Measurements from ENCODE around the gene MUSTN1. TPM values are rescaled to one million over a fixed set of nuclear protein-coding genes. Genes with fewer than 3 reads are reported as not detected.

Gene MUSTN1
- polyA plus RNA-seq, 1 experiment, result not detected

DNA sequence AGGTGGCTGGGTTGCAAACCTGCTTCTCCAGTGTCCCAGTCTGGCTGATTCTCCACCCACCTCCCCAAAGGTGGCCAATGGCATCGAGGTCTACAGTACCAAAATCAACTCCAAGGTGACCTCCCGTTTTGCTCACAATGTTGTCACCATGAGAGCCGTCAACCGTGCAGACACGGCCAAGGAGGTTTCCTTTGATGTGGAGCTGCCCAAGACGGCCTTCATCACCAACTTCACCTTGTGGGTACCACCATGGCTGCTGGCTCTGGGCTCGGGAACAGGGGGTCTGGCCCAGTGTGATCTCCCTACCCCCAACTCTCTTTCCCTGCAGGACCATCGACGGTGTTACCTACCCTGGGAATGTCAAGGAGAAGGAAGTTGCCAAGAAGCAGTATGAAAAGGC lies 38.4 kb downstream of the MUSTN1 start:
- peaks cover 3% of the 10 kb centered on the region for H3K27me3 ChIP-seq (ENCODE audit: control insufficient read depth, insufficient read depth, low read length)
- no peak for DNase-seq (ENCODE audit: low read depth, low spot score)
- TF ChIP-seq, protein P1, sequence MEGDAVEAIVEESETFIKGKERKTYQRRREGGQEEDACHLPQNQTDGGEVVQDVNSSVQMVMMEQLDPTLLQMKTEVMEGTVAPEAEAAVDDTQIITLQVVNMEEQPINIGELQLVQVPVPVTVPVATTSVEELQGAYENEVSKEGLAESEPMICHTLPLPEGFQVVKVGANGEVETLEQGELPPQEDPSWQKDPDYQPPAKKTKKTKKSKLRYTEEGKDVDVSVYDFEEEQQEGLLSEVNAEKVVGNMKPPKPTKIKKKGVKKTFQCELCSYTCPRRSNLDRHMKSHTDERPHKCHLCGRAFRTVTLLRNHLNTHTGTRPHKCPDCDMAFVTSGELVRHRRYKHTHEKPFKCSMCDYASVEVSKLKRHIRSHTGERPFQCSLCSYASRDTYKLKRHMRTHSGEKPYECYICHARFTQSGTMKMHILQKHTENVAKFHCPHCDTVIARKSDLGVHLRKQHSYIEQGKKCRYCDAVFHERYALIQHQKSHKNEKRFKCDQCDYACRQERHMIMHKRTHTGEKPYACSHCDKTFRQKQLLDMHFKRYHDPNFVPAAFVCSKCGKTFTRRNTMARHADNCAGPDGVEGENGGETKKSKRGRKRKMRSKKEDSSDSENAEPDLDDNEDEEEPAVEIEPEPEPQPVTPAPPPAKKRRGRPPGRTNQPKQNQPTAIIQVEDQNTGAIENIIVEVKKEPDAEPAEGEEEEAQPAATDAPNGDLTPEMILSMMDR (IDR thresholded peaks at IDR 0.05; ENCODE audit: low read depth, low read length), result no peak
- no peak overlapping the region for H3K4me3 ChIP-seq (ENCODE audit: low read depth, low read length)
- H3K27ac ChIP-seq (ENCODE audit: low read depth, low read length), result no peak overlapping the region
- CTCF ChIA-PET, result no interaction called here
- H3K9me3 ChIP-seq (ENCODE audit: control insufficient read depth, insufficient read depth, low read length), result no peaks in the 10 kb centered on the region; the same call in 1 of the 2 replicates
- POLR2A ChIA-PET, result no interaction called here

DNA sequence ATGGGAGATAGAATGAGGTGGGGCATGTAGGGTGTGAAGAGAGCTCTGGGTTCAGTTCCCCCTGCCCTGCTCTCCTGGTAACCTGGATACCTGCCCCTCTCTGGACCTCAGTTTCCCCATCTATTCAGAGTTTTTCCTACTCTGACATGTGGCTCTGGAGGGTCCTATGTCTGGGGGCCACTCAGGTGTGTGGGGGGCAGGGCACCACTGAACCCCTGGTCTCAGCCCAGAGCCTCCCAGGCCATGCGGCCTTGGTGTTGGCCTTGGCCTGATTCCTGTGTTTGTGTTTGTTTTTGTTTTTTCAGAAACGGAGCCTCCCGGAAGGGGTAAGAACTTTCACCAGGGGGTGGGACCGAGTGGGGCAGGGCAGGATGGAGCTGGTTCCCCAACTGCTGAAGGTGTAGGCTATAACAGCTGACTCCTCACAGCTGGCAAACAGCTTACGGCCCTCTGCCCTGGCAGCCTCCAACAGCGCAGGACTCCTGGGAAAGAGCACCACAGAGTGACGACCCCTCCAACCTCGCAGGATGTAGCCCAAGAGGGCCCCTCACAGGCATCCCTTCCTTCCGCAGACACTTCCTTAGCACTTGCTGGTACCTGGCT lies 39.4 kb downstream of the MUSTN1 start:
- ChIA-PET CTCF (interaction anchor here (1.8 kb wide), 1 partner anchor 25 kb away, joined by 4 read pairs; no protein-coding TSS in a partner anchor), POLR2A (no interaction called here)
- no peak overlapping the region for H3K27ac ChIP-seq (ENCODE audit: low read depth, low read length)
- peaks cover 10% of the 10 kb centered on the region for H3K27me3 ChIP-seq (ENCODE audit: control insufficient read depth, insufficient read depth, low read length)
- H3K4me3 ChIP-seq (ENCODE audit: low read depth, low read length), result no peak overlapping the region
- H3K9me3 ChIP-seq (ENCODE audit: control insufficient read depth, insufficient read depth, low read length), result no peaks in the 10 kb centered on the region; the same call in 1 of the 2 replicates
- no peak for DNase-seq (ENCODE audit: low read depth, low spot score)
- TF ChIP-seq, protein P1 (IDR thresholded peaks at IDR 0.05; ENCODE audit: low read depth, low read length), result no peak

DNA sequence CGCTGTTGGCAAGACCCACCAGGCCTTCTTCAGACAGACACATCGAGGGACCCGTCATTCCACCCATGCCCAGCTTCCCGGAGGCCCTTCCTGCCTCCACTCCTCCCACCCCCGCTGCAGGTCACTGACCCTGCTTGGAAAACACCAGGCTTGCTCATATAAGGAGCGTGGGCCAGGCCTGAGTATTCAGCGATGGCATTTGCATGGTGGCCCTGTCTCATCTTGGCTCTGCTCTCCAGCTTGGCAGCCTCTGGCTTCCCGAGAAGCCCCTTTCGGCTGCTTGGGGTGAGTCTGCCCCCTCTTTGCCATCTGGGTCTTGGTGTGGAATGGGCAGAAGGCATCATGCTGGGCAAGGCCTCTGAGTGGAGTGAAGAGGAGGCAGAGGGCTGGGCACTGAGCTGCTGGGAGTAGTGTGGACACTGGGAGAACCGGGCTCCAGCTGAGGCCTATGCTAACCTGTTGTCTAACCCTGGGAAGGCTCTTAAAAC lies 40.2 kb downstream of the MUSTN1 start, which contains the start of gene ITIH3:
TSS of gene ITIH3 (plus strand) at position 185 of the 488 bp plus-strand sequence. CDS start at position 193, 8 bp downstream.
- ChIA-PET POLR2A (no interaction called here), CTCF (interaction anchor here (1.8 kb wide), 1 partner anchor 26 kb away, joined by 4 read pairs; no protein-coding TSS in a partner anchor)
- H3K4me3 ChIP-seq (ENCODE audit: low read depth, low read length), result no peak within 1 kb of the TSS
- DNase-seq (ENCODE audit: low read depth, low spot score), result no peak
- H3K27ac ChIP-seq (ENCODE audit: low read depth, low read length), result no peak within 1 kb of the TSS
- H3K9me3 ChIP-seq (ENCODE audit: control insufficient read depth, insufficient read depth, low read length), result no peaks in the 10 kb centered on the region; the same call in 1 of the 2 replicates
- H3K27me3 ChIP-seq (ENCODE audit: control insufficient read depth, insufficient read depth, low read length), result peaks cover 10% of the 10 kb centered on the region
- TF ChIP-seq, protein P1 (IDR thresholded peaks at IDR 0.05; ENCODE audit: low read depth, low read length), result no peak

DNA sequence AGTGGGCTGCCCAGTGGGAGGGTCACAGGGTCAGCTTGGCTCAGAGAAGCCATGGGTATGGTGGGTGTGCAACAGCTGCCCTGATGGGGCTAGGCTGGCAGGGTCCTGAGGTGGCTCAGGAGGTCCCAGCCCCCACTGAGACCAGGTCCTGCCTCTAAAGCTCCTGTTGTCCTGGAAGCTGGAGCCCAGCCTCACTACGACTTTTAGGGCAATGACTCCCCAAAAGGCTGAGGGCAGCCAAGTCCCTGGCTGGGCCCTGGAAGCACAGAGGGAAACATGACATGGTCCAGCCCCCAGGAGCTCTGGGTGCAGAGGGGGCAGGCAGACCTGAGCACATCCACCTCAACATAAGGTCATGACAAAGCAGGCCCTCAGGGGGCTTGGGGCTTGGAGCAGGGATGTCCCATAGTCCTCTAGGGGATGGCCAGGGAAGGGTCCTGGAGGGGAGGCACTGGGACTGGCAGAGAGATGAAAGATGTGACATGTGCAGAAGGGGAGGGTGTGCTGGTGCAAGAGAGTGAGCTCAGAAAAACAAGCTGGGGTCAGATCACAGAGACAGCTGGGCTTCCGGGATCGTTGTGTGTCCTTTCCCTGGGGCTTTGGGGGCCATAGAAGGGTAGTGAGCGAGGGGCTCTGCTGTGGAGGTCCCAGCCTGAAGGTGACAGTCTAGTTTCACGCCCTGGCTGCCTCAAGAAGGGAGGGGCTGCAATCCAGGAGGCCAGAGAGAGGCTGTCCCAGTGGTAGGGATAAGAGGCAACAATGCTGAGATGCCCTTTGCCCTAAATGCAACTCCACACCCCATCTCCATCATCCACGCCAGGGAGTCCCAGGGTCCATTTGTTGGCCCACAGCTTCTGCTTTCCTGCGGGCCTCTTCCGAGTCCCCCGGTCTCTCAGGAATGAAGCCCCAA lies 40.9 kb downstream of the MUSTN1 start:
- no peak for DNase-seq (ENCODE audit: low read depth, low spot score)
- Histone ChIP-seq H3K9me3 (ENCODE audit: control insufficient read depth, insufficient read depth, low read length) (no peaks in the 10 kb centered on the region; the same call in 1 of the 2 replicates), H3K27me3 (ENCODE audit: control insufficient read depth, insufficient read depth, low read length) (peaks cover 10% of the 10 kb centered on the region), H3K27ac (ENCODE audit: low read depth, low read length) (no peak overlapping the region), H3K4me3 (ENCODE audit: low read depth, low read length) (no peak overlapping the region)
- TF ChIP-seq, protein P1 (IDR thresholded peaks at IDR 0.05; ENCODE audit: low read depth, low read length), result no peak
- CTCF ChIA-PET, result interaction anchor here (1.8 kb wide), 1 partner anchor 27 kb away, joined by 4 read pairs; no protein-coding TSS in a partner anchor
- POLR2A ChIA-PET, result no interaction called here
